ENCODE results near the gene TNS1. TPM values are rescaled to one million over a fixed set of nuclear protein-coding genes. Genes with fewer than 3 reads are reported as not detected.

Gene TNS1
- total and polyA plus RNA-seq, 8 donors, result 139 to 327 (median 159) TPM

DNA sequence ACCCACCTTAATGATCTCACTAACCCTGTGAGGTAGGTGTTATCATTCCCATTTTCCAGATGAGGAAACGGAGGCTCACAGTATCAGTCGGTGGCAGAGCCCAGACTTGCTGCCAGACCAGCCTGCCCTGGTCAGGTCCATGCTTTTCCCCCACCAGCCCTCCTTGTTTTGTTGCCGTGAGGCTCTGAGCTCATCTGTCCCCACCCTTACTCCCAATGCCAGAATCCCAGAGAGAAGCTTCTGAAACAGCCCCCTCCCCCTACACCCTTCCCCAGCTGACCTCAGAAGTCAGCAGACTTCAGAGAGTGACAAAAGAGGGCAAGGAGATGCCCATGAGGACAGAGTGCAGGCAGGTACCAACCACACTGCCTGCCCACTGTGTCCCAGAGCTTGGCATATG, 20.8 kb upstream of the TNS1 start:
- no peak for ATAC-seq
- no peaks in the 10 kb centered on the region for H3K36me3 ChIP-seq
- H3K27ac ChIP-seq, result no peak overlapping the region
- no peaks in the 10 kb centered on the region for H3K9me3 ChIP-seq
- intact Hi-C loops (cut with DNase I), result no loop called here
- peaks cover 0 to 11% of the 10 kb centered on the region in 2 donors for H3K4me1 ChIP-seq
- TF ChIP-seq, protein P1, sequence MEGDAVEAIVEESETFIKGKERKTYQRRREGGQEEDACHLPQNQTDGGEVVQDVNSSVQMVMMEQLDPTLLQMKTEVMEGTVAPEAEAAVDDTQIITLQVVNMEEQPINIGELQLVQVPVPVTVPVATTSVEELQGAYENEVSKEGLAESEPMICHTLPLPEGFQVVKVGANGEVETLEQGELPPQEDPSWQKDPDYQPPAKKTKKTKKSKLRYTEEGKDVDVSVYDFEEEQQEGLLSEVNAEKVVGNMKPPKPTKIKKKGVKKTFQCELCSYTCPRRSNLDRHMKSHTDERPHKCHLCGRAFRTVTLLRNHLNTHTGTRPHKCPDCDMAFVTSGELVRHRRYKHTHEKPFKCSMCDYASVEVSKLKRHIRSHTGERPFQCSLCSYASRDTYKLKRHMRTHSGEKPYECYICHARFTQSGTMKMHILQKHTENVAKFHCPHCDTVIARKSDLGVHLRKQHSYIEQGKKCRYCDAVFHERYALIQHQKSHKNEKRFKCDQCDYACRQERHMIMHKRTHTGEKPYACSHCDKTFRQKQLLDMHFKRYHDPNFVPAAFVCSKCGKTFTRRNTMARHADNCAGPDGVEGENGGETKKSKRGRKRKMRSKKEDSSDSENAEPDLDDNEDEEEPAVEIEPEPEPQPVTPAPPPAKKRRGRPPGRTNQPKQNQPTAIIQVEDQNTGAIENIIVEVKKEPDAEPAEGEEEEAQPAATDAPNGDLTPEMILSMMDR (IDR thresholded peaks at IDR 0.05), result no peak
- DNase-seq, result peak in 1 of 4 donors; percentile 7
- H3K27me3 ChIP-seq, result no peaks in the 10 kb centered on the region
- no peak overlapping the region for H3K4me3 ChIP-seq

DNA sequence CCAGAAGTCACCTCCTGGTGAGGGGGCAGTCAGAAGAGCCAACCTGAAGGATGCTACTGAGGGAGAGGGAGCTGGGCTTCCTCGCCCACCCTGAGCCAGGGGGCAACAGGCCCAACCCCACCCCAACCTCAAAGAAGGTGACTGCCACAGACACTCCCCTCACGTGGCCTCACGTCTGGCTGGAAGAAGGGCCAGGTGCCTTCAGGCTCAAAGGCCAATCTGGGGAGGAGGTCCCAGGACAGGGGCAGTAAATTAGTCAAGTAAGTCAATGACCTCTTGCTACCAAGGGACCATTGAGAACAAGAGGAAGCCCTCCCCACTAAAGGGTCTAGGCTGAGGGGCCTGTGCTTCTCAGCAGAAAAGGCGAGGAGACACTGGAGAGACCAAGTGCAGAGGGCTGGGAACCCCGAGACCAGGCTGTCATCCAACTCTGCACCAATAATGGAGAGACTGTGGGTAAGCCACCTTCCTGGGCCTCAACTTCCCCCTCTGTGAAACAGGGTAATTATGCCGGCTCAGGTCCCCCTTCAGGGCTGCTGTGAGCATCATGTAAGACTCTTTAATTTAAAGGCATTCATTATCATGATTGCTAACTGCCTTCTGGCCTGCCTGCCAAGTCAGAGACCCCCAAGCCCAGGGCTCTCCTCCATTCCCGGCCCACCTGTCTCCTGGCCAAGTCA, 20.2 kb upstream of the TNS1 start:
- Histone ChIP-seq H3K4me1 (peaks cover 0 to 11% of the 10 kb centered on the region in 2 donors), H3K27me3 (no peaks in the 10 kb centered on the region), H3K4me3 (no peak overlapping the region), H3K27ac (no peak overlapping the region), H3K36me3 (no peaks in the 10 kb centered on the region), H3K9me3 (no peaks in the 10 kb centered on the region)
- ATAC-seq (no peak), DNase-seq (peak in 2 of 4 donors; percentile 22 to 54)
- intact Hi-C loops (cut with DNase I), result no loop called here
- TF ChIP-seq, protein P1 (IDR thresholded peaks at IDR 0.05), result no peak

DNA sequence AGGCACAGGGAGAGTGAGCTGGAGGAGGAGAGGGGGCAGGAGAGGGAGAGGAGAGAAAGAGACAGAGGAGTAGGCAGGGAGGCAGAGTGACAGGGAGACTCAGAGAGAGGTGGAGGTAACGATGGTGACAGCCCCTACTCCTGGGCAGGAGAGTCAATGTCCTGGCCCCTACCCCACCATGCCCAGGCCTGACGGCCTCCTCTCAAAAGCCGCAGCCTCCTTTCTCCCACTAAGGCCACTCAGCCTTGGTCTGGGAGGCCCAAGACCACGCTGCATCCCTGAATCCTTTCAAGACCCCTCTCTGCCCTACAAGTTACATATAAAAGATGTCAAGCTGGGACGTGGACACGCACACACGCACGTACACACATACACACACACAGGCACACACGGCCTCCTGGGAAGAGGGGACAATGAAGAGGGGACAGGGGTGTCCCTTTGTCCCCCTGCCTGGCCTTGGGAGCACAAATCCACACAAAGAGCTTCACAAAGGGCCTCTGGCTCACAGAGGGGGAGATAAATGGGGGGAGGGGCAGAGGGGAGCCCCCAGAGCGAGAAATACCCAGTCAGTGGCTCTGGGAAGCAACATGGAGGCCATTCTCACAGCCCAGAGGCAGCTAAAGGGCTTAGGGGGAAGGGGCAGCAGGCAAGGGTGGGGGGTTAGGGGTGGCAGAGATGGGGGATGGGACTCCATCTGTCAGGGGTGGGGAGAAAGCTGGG, 19.5 kb upstream of the TNS1 start:
- ATAC-seq (no peak), DNase-seq (peak in 1 of 4 donors; percentile 22)
- Histone ChIP-seq H3K9me3 (no peaks in the 10 kb centered on the region), H3K27me3 (no peaks in the 10 kb centered on the region), H3K27ac (no peak overlapping the region), H3K4me3 (no peak overlapping the region), H3K4me1 (peaks cover 2 to 11% of the 10 kb centered on the region in 2 donors), H3K36me3 (no peaks in the 10 kb centered on the region)
- intact Hi-C loops (cut with DNase I), result no loop called here
- TF ChIP-seq, protein P1 (IDR thresholded peaks at IDR 0.05), result no peak

DNA sequence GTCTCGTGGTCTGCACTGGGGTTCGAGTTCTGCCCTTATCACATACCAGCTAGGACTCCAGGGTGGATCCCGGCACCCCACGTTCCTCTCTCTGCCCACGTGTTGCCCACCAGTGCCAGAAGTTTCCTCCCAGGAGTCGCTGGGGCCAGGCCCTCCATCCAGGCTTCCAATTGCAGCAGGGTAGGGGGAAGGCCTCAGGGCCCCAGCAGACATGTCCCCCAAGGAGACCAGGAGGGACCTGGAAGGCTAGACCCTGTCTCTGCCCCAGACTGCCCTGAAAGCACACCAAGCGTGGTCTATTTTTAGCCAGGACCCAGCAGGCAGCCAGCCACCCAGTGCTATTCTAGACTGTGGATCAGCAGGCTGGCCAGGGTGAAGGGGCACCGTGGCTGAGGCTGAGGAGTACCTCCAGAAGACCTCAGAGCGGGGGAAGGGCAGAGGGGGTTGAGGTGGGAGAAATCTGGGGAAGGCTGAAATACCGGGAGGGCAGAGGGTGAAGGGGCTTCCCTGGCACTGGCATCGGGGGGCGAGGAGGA, 18.8 kb upstream of the TNS1 start:
- ATAC-seq (no peak), DNase-seq (peak in 1 of 4 donors; percentile 22)
- Histone ChIP-seq H3K9me3 (no peaks in the 10 kb centered on the region), H3K4me3 (no peak overlapping the region), H3K27me3 (no peaks in the 10 kb centered on the region), H3K36me3 (no peaks in the 10 kb centered on the region), H3K4me1 (peaks cover 2 to 11% of the 10 kb centered on the region in 2 donors), H3K27ac (no peak overlapping the region)
- intact Hi-C loops (cut with DNase I), result no loop called here
- TF ChIP-seq, protein P1 (IDR thresholded peaks at IDR 0.05), result no peak

DNA sequence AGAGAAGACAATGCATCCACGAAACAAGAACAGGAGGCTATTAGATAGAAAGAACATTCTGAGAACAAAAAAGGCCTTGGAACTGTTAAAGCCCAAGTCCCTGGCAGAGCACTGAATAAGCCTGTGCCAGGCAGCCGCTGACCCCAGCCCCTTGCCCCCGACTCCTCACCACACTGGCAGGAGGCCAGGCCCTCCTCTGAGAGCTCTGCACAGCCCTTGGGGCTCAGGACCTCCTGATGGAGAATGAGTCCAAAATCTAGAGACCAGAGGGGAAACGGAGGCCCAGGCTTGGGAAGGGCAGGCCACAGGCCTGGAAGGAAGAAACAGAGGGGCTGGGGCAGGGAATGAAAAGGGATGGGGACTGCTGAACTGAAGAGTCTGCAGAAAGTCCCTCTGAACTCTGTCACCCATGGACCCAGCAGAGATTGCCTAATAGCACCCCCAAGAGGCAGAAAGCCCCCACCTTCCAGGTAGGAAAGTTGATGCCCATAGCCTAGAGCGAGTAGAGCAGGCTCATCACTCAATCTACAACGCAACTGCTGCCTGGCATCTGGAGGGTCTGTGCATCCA, 18.3 kb upstream of the TNS1 start:
- H3K4me3 ChIP-seq, result no peak overlapping the region
- intact Hi-C loops (cut with DNase I), result no loop called here
- no peaks in the 10 kb centered on the region for H3K9me3 ChIP-seq
- DNase-seq (peak in 1 of 4 donors; percentile 23), ATAC-seq (no peak)
- H3K27me3 ChIP-seq, result no peaks in the 10 kb centered on the region
- H3K36me3 ChIP-seq, result no peaks in the 10 kb centered on the region
- H3K27ac ChIP-seq, result no peak overlapping the region
- peaks cover 2 to 11% of the 10 kb centered on the region in 2 donors for H3K4me1 ChIP-seq
- TF ChIP-seq, protein P1 (IDR thresholded peaks at IDR 0.05), result no peak
